SK-N-SH (cell line): Measurements from ENCODE around the gene APLP1. TPM values are rescaled to one million over a fixed set of nuclear protein-coding genes. Genes with fewer than 3 reads are reported as not detected.
"Not testable (repeated sequence)": the region's sequence is repeated elsewhere in the genome, so short reads cannot be mapped to it uniquely, and the experiment has no call there.

ENCODE experiments used
- CTCF ChIA-PET: fragments of 300-600, 350-600 bp; formaldehyde crosslinking; extraction: SDS; loops from one replicate; lab custom pipeline; 2021; lab: Yijun Ruan, JAX
- POLR2A ChIA-PET: fragments of 350-600 bp; sonication (Branson Sonifier 250); formaldehyde crosslinking; extraction: SDS; loops from one replicate; lab custom pipeline; 2020; ENCODE audit warnings: antibody characterized with exemption, inconsistent platforms; lab: Yijun Ruan, JAX
- DNase-seq: peaks from one replicate; pipeline ENCODE4 v3.0.0; 2012
- H2AFZ ChIP-seq: fragments of 200-600 bp; sonication (generic); 2 replicates; pipeline ENCODE4 v1.8.1; 2016; ENCODE audit warnings: antibody characterized with exemption, mild to moderate bottlenecking, low read depth
- H3F3A ChIP-seq: fragments of 200-600 bp; sonication (generic); replicated peaks from 2 replicates; pipeline ENCODE3; 2016; ENCODE audit warnings: antibody characterized with exemption, mild to moderate bottlenecking; ENCODE audit not compliant: insufficient read depth
- H3K27ac ChIP-seq, 2 experiments: fragments of 200-500 bp in 1 of 2; fragments of 200-600 bp in 1 of 2; sonication (Bioruptor generic) in 1 of 2; sonication (generic), shearing (Covaris generic) in 1 of 2; 2 replicates each; pipeline versions ENCODE4 v1.5.1 to v1.6.1; 2014 to 2016; ENCODE audit warnings: low read depth in 2 of 2, inconsistent platforms in 1 of 2, low read length in 1 of 2, mild to moderate bottlenecking in 1 of 2, mixed read lengths in 1 of 2
- H3K27me3 ChIP-seq: fragments of 200-600 bp; sonication (generic), shearing (Covaris generic); 2 replicates; pipeline ENCODE4 v1.6.1; 2016; ENCODE audit warnings: mixed run types; ENCODE audit not compliant: insufficient read depth
- H3K36me3 ChIP-seq, 2 experiments: fragments of 200-500 bp in 1 of 2; fragments of 200-600 bp in 1 of 2; sonication (Bioruptor generic) in 1 of 2; sonication (generic) in 1 of 2; replicated peaks in 1 of 2; 2 replicates each; pipeline versions ENCODE3 to v1.5.1; 2014 to 2016; ENCODE audit warnings: low read length in 1 of 2, mild to moderate bottlenecking in 1 of 2; ENCODE audit not compliant: insufficient read depth in 2 of 2, control insufficient read depth in 1 of 2
- H3K4me1 ChIP-seq, 2 experiments: fragments of 200-500 bp in 1 of 2; fragments of 200-600 bp in 1 of 2; sonication (Bioruptor generic) in 1 of 2; sonication (generic), shearing (Covaris generic) in 1 of 2; 2 replicates each; pipeline versions ENCODE4 v1.5.1 to v1.6.1; 2014 to 2016; ENCODE audit warnings: low read depth in 1 of 2, low read length in 1 of 2, mixed run types in 1 of 2; ENCODE audit not compliant: insufficient read depth in 2 of 2, control insufficient read depth in 1 of 2
- H3K4me2 ChIP-seq: fragments of 200-600 bp; sonication (generic), shearing (Covaris generic); 2 replicates; pipeline ENCODE4 v1.6.1; 2017; ENCODE audit warnings: mixed run types
- H3K4me3 ChIP-seq, 2 experiments: fragments of 200-500 bp in 1 of 2; fragments of 200-600 bp in 1 of 2; sonication (Bioruptor generic) in 1 of 2; sonication (generic), shearing (Covaris generic) in 1 of 2; 2 replicates each; pipeline versions ENCODE4 v1.5.1 to v1.8.1; 2014 to 2016; ENCODE audit warnings: low read depth in 2 of 2, inconsistent platforms in 1 of 2, low read length in 1 of 2, mild to moderate bottlenecking in 1 of 2, mixed read lengths in 1 of 2, moderate library complexity in 1 of 2
- H3K79me2 ChIP-seq: fragments of 200-600 bp; sonication (generic); 2 replicates; pipeline ENCODE4 v1.8.1; 2017; ENCODE audit warnings: mild to moderate bottlenecking; ENCODE audit not compliant: insufficient read depth
- H3K9ac ChIP-seq: fragments of 200-600 bp; sonication (generic); 2 replicates; pipeline ENCODE4 v1.6.1; 2017; ENCODE audit warnings: mixed run types
- H3K9me2 ChIP-seq: fragments of 200-600 bp; sonication (generic); 2 replicates; pipeline ENCODE4 v1.6.1; 2017; ENCODE audit warnings: mixed run types
- H3K9me3 ChIP-seq: fragments of 200-600 bp; sonication (generic); 2 replicates; pipeline ENCODE4 v1.6.1; 2017; ENCODE audit warnings: mixed run types, mild to moderate bottlenecking, moderate library complexity
- H4K20me1 ChIP-seq: fragments of 200-600 bp; sonication (generic); 2 replicates; pipeline ENCODE4 v1.6.1; 2017; ENCODE audit warnings: mild to moderate bottlenecking, mixed run types; ENCODE audit not compliant: insufficient read depth
- GATA2 ChIP-seq: sonication (generic); formaldehyde crosslinking; IDR thresholded peaks from 2 replicates; pipeline ENCODE4 v1.5.0; 2020; ENCODE audit warnings: mild to moderate bottlenecking, missing genetic modification reagents
- MXI1 ChIP-seq: IDR thresholded peaks from 2 replicates; pipeline ENCODE4 v1.6.1; 2012; ENCODE audit warnings: mild to moderate bottlenecking, low read depth, low read length, improper control_type of control experiment
- NRF1 ChIP-seq: IDR thresholded peaks from 2 replicates; pipeline ENCODE4 v1.6.1; 2012; ENCODE audit warnings: low read depth, mild to moderate bottlenecking, low read length
- RAD21 ChIP-seq: IDR thresholded peaks from 2 replicates; pipeline ENCODE4 v1.6.1; 2012; ENCODE audit warnings: mild to moderate bottlenecking, low read length
- RFX5 ChIP-seq: IDR thresholded peaks from 2 replicates; pipeline ENCODE4 v1.6.1; 2012; ENCODE audit warnings: mild to moderate bottlenecking, improper control_type of control experiment, low read length
- RXRA ChIP-seq: IDR thresholded peaks from 2 replicates; pipeline ENCODE4 v1.4.0; 2012; ENCODE audit warnings: low read depth, mild to moderate bottlenecking, borderline replicate concordance
- SMC3 ChIP-seq: IDR thresholded peaks from 2 replicates; pipeline ENCODE4 v1.6.1; 2012; ENCODE audit warnings: low read depth, low read length, improper control_type of control experiment
- TAF1 ChIP-seq: IDR thresholded peaks from 2 replicates; pipeline ENCODE4 v1.6.1; 2012; ENCODE audit warnings: low read depth, mild to moderate bottlenecking, low read length, moderate library complexity, borderline replicate concordance
- TCF12 ChIP-seq: IDR thresholded peaks from 2 replicates; pipeline ENCODE4 v1.4.0; 2012
- TEAD4 ChIP-seq: IDR thresholded peaks from 2 replicates; pipeline ENCODE4 v1.4.0; 2012; ENCODE audit warnings: mild to moderate bottlenecking, borderline replicate concordance; ENCODE audit not compliant: insufficient read depth
- WGBS: methylation state at CpG from one replicate; pipeline ENCODE4 v1.1.6; 2017; ENCODE audit warnings: low lambda C conversion rate; 5-methylcytosine and 5-hydroxymethylcytosine counted together
- polyA plus RNA-seq, 3 experiments: library from polyadenylated mRNA; depleted of rRNA; stranded (reverse); fragments of >200 nt; gene quantifications; 2 replicates each; pipeline ENCODE4 v1.2.3, GENCODE V29; 2012
- TF ChIP-seq, protein P1 (sequence below): fragments of 200-600 bp; sonication (generic); IDR thresholded peaks from 2 replicates; pipeline ENCODE4 v1.6.1; 2017; ENCODE audit warnings: antibody characterized with exemption, mild to moderate bottlenecking, moderate library complexity

APLP1 gene
- polyA plus RNA-seq, 1 of the 3 experiments (the other 2 are of a cell fraction) = 66.7 TPM

DNA sequence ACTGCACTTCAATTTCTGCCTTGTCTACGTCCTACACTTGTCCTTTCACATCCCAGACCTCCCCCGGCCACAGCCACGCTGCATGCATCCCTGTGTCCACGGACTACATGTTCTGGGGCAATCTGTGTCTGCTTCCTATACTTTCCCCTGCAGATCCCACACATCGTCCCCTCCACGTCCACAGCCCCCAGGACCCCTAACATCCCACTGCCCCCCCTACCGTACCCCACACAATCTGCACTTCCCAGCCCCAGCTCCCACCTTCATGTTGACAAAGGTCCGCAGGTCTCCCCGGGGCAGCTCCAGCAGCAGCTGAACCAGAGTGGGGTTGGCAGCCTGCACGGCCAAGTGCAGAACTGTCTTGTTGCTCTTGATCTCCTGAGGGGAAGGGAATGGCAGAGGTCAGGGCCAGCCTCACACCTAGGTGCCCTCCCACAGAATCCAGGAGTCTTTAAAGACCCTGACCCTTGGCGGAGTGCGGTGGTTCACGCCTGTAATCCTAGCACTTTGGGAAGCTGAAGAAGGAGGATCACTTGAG lies 21.8 kb downstream of the APLP1 start:
- H3F3A ChIP-seq = no peaks in the 10 kb centered on the region
- H2AFZ ChIP-seq = no peak overlapping the region
- CTCF ChIA-PET = interaction anchor here (0.6 to 4.6 kb wide), 3 partner anchors 8 to 42 kb away, joined by 3 to 21 read pairs (median 3); no protein-coding TSS in a partner anchor
- H3K9me3 ChIP-seq = no peaks in the 10 kb centered on the region
- H3K27ac ChIP-seq = no peak overlapping the region
- H3K4me1 ChIP-seq = no peaks in the 10 kb centered on the region
- POLR2A ChIA-PET = no interaction called here
- H3K4me3 ChIP-seq = no peak overlapping the region
- H4K20me1 ChIP-seq = no peaks in the 10 kb centered on the region
- no peak overlapping the region for H3K4me2 ChIP-seq
- WGBS = 96% methylated on average over 13 of the region's 13 CpGs
- no peak for DNase-seq
- no peaks in the 10 kb centered on the region for H3K79me2 ChIP-seq
- no peak overlapping the region for H3K9ac ChIP-seq
- H3K9me2 ChIP-seq = no peaks in the 10 kb centered on the region
- no peak for TF ChIP-seq SMC3
- TF ChIP-seq, protein P1, sequence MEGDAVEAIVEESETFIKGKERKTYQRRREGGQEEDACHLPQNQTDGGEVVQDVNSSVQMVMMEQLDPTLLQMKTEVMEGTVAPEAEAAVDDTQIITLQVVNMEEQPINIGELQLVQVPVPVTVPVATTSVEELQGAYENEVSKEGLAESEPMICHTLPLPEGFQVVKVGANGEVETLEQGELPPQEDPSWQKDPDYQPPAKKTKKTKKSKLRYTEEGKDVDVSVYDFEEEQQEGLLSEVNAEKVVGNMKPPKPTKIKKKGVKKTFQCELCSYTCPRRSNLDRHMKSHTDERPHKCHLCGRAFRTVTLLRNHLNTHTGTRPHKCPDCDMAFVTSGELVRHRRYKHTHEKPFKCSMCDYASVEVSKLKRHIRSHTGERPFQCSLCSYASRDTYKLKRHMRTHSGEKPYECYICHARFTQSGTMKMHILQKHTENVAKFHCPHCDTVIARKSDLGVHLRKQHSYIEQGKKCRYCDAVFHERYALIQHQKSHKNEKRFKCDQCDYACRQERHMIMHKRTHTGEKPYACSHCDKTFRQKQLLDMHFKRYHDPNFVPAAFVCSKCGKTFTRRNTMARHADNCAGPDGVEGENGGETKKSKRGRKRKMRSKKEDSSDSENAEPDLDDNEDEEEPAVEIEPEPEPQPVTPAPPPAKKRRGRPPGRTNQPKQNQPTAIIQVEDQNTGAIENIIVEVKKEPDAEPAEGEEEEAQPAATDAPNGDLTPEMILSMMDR = no peak
- TF ChIP-seq, all 33 proteins: peak for 0
- H3K27me3 ChIP-seq = no peaks in the 10 kb centered on the region
- H3K36me3 ChIP-seq = peaks cover 8 to 12% of the 10 kb centered on the region in 2 experiments

DNA sequence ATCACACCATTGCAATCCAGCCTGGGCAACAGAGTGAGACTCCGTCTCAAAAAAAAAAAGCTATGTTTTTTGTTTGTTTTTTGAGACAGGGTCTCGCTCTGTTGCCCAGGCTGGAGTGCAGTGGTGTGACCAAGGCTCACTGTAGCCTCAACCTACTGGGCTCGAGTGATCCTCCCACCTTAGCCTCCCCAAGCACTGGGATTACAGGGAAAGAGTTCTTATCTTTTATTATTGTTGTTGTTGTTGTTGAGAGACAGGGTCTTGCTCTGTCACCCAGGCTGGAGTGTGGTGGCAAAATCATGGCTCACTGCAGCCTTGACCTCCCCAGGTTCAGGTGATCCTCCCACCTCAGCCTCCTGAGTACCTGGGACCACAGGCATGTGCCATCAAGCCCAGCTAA lies 23.4 kb downstream of the APLP1 start:
- H3K4me3 ChIP-seq, DNase-seq, H3K9ac ChIP-seq, H3K27me3 ChIP-seq, H3K4me1 ChIP-seq, H4K20me1 ChIP-seq, H2AFZ ChIP-seq, H3K9me3 ChIP-seq, H3F3A ChIP-seq, H3K27ac ChIP-seq, H3K9me2 ChIP-seq, H3K79me2 ChIP-seq, POLR2A ChIA-PET, H3K4me2 ChIP-seq: not testable (repeated sequence)
- H3K36me3 ChIP-seq = peaks cover 8 to 14% of the 10 kb centered on the region in 2 experiments
- WGBS = 95% methylated on average over 3 of the region's 3 CpGs
- CTCF ChIA-PET = interaction anchor here (4.6 kb wide), 1 partner anchor 10 kb away, joined by 21 read pairs; no protein-coding TSS in a partner anchor

DNA sequence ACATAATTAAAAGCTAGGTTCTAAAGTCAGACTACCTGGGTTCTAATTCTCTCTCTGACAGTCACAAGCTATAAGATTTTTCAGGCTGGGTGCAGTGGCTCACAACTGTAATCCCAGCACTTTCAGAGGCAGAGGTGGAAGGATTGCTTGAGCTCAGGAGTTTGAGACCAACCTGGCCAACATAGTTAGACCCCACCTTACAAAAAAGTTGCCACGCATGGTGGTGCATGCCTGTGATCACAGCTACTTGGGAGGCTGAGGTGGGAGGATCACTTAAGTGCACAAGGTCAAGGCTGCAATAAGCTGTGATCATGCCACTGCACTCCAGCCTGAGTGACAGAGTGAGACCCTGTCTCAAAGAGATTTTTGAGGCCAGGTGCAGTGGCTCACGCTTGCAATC lies 26.0 kb downstream of the APLP1 start:
- Histone ChIP-seq H3K9ac (no peak overlapping the region), H3K36me3 (peaks cover 0 to 12% of the 10 kb centered on the region in 2 experiments), H3K79me2 (peaks cover 11% of the 10 kb centered on the region; the same call in 1 of the 2 replicates), H3K9me2 (no peaks in the 10 kb centered on the region), H3K4me1 (peaks cover 4 to 5% of the 10 kb centered on the region in 2 experiments; a peak in 1 of 4 replicates), H4K20me1 (no peaks in the 10 kb centered on the region), H2AFZ (no peak overlapping the region), H3K4me2 (no peak overlapping the region), H3F3A (no peaks in the 10 kb centered on the region), H3K27me3 (no peaks in the 10 kb centered on the region), H3K4me3 (no peak overlapping the region), H3K9me3 (no peaks in the 10 kb centered on the region), H3K27ac (no peak overlapping the region)
- no peak for DNase-seq
- 100% methylated on average over 2 of the region's 2 CpGs for WGBS
- ChIA-PET POLR2A (no interaction called here), CTCF (interaction anchor here (1.7 to 4.6 kb wide), 2 partner anchors 13 to 38 kb away, joined by 4 to 21 read pairs; no protein-coding TSS in a partner anchor)
- TF ChIP-seq NRF1 (no peak), RAD21 (no peak), TEAD4 (no peak), TAF1 (no peak), RFX5 (no peak), MXI1 (no peak), TCF12 (no peak), GATA2 (CRISPR knock-in tag) (no peak), RXRA (no peak)
